NT2/D1 (cell line): ENCODE results near the gene MON1A.

ENCODE experiments used
- DNase-seq: peaks from one replicate; pipeline ENCODE4 v3.0.0-alpha.2; 2011; ENCODE audit warnings: low read depth, low spot score
- H3K27me3 ChIP-seq: 2 replicates; pipeline ENCODE4 v1.6.0; 2011; ENCODE audit warnings: mild to moderate bottlenecking; ENCODE audit not compliant: insufficient read length, insufficient read depth
- H3K36me3 ChIP-seq: 2 replicates; pipeline ENCODE4 v1.6.1; 2011; ENCODE audit warnings: mild to moderate bottlenecking, low read length, mixed read lengths; ENCODE audit not compliant: insufficient read depth, insufficient read length
- H3K4me1 ChIP-seq: 2 replicates; pipeline ENCODE4 v1.5.1; 2011; ENCODE audit not compliant: insufficient read depth, insufficient read length
- H3K4me3 ChIP-seq: 2 replicates; pipeline ENCODE4 v1.5.1; 2011; ENCODE audit warnings: low read depth; ENCODE audit not compliant: insufficient read length
- H3K9ac ChIP-seq: 2 replicates; pipeline ENCODE4 v1.6.0; 2011; ENCODE audit warnings: low read depth; ENCODE audit not compliant: insufficient read length
- H3K9me3 ChIP-seq: 2 replicates; pipeline ENCODE4 v1.5.1; 2011; ENCODE audit warnings: mild to moderate bottlenecking, low read length; ENCODE audit not compliant: insufficient read depth
- SUZ12 ChIP-seq: IDR thresholded peaks from 2 replicates; pipeline ENCODE4 v1.6.1; 2011; ENCODE audit not compliant: insufficient read length, insufficient read depth; ENCODE audit errors: extremely low read depth
- YY1 ChIP-seq: IDR thresholded peaks from 2 replicates; pipeline ENCODE4 v1.6.1; 2011; ENCODE audit not compliant: insufficient read length, insufficient read depth
- ZNF274 ChIP-seq: IDR thresholded peaks from 2 replicates; pipeline ENCODE4 v1.6.1; 2011; ENCODE audit warnings: mild to moderate bottlenecking, low read depth, low read length

MON1A gene

GRCh38 chr3:49859576-49860305 is 69.9 kb downstream of the MON1A start:
- no peak for TF ChIP-seq ZNF274
- no peak for TF ChIP-seq YY1
- TF ChIP-seq SUZ12 = no peak
- no peaks in the 10 kb centered on the region for H3K9me3 ChIP-seq
- H3K9ac ChIP-seq = no peak overlapping the region
- H3K36me3 ChIP-seq = peaks cover 10% of the 10 kb centered on the region
- peaks cover 9% of the 10 kb centered on the region for H3K4me1 ChIP-seq
- no peaks in the 10 kb centered on the region for H3K27me3 ChIP-seq
- DNase-seq = no peak
- no peak overlapping the region for H3K4me3 ChIP-seq
